ENCODE results near the gene KRT72.

GRCh38 chr12:52612431-52613383 lies 11.4 kb upstream of the KRT72 start:
- no peak for TF ChIP-seq EZH2phosphoT487 (IDR thresholded peaks at IDR 0.05; ENCODE audit: insufficient read depth, low read depth)
- TF ChIP-seq EZH2 (IDR thresholded peaks at IDR 0.05; ENCODE audit: insufficient read depth, poor library complexity, severe bottlenecking), result no peak
